ENCODE results near the gene CACNA1E. TPM values are rescaled to one million over a fixed set of nuclear protein-coding genes. Genes with fewer than 3 reads are reported as not detected.

The CACNA1E gene
- total RNA-seq, 4 donors from 2014 or later, result 0.03 to 0.05 TPM; not detected in 2

- ATAC-seq (no peak), DNase-seq (no peak)
- intact Hi-C loops (cut with DNase I; ENCODE audit: low total_unique reads) (no loop called here), in situ Hi-C loops (cut with MboI; ENCODE audit: low sequenced_read_pairs in 4 of 4) (no loop called here)
- H3K27ac ChIP-seq, result no peak overlapping the region
- TF ChIP-seq POLR2A (IDR thresholded peaks at IDR 0.05), result no peak
- TF ChIP-seq, protein P1, sequence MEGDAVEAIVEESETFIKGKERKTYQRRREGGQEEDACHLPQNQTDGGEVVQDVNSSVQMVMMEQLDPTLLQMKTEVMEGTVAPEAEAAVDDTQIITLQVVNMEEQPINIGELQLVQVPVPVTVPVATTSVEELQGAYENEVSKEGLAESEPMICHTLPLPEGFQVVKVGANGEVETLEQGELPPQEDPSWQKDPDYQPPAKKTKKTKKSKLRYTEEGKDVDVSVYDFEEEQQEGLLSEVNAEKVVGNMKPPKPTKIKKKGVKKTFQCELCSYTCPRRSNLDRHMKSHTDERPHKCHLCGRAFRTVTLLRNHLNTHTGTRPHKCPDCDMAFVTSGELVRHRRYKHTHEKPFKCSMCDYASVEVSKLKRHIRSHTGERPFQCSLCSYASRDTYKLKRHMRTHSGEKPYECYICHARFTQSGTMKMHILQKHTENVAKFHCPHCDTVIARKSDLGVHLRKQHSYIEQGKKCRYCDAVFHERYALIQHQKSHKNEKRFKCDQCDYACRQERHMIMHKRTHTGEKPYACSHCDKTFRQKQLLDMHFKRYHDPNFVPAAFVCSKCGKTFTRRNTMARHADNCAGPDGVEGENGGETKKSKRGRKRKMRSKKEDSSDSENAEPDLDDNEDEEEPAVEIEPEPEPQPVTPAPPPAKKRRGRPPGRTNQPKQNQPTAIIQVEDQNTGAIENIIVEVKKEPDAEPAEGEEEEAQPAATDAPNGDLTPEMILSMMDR (IDR thresholded peaks at IDR 0.05 in 4 of 5, conservative IDR thresholded peaks at IDR 0.05 in 1 of 5), result no peak
- H3K9me3 ChIP-seq, result no peaks in the 10 kb centered on the region
- H3K4me3 ChIP-seq, result no peak overlapping the region
- H3K4me1 ChIP-seq, result no peaks in the 10 kb centered on the region
- no peaks in the 10 kb centered on the region for H3K36me3 ChIP-seq
- H3K27me3 ChIP-seq, result no peaks in the 10 kb centered on the region
Measured at GRCh38 chr1:181669246-181669645, 185.9 kb downstream of the CACNA1E start.

DNA sequence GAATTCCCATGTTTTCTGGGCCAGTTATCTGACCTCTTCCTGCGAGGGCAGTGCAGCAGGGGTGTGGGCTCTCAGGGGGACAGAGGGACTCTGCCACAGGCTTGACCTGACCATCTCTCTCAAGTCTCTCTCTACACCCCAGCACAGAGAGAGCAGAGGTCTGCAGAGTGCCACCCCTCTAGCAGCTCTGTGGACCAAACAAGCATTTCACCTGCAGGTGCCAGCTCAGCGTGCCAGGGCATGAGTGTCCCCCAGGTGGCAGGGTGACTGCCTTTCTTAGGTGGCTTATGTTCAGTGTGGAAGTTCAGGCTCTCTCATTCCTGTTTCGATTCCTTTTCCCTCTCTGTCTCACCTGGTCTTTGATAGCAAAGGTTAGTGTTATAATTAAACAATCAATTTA lies 191.3 kb downstream of the CACNA1E start:
- DNase-seq (no peak), ATAC-seq (no peak)
- Histone ChIP-seq H3K9me3 (no peaks in the 10 kb centered on the region), H3K27ac (no peak overlapping the region), H3K27me3 (no peaks in the 10 kb centered on the region), H3K4me3 (no peak overlapping the region), H3K36me3 (no peaks in the 10 kb centered on the region), H3K4me1 (no peaks in the 10 kb centered on the region)
- TF ChIP-seq, protein P1 (IDR thresholded peaks at IDR 0.05 in 4 of 5, conservative IDR thresholded peaks at IDR 0.05 in 1 of 5), result no peak
- TF ChIP-seq POLR2A (IDR thresholded peaks at IDR 0.05), result no peak
- in situ Hi-C loops (cut with MboI; ENCODE audit: low sequenced_read_pairs in 4 of 4) (loop anchor here (5.0 to 10.0 kb wide), 2 partner anchors 197 to 200 kb away; no protein-coding TSS in a partner anchor), intact Hi-C loops (cut with DNase I; ENCODE audit: low total_unique reads) (no loop called here)

GRCh38 chr1:181675091-181675917 lies 192.0 kb downstream of the CACNA1E start:
- ATAC-seq (no peak), DNase-seq (no peak)
- in situ Hi-C loops (cut with MboI; ENCODE audit: low sequenced_read_pairs in 4 of 4), result loop anchor here in 3 of 4 donors (5.0 to 10.0 kb wide), 2 partner anchors 198 to 201 kb away; no protein-coding TSS in a partner anchor
- Histone ChIP-seq H3K27ac (no peak overlapping the region), H3K4me1 (no peaks in the 10 kb centered on the region), H3K4me3 (no peak overlapping the region), H3K36me3 (no peaks in the 10 kb centered on the region), H3K9me3 (no peaks in the 10 kb centered on the region), H3K27me3 (no peaks in the 10 kb centered on the region)
- TF ChIP-seq POLR2A (IDR thresholded peaks at IDR 0.05), result no peak
- TF ChIP-seq, protein P1 (IDR thresholded peaks at IDR 0.05 in 4 of 5, conservative IDR thresholded peaks at IDR 0.05 in 1 of 5), result no peak
- intact Hi-C loops (cut with DNase I; ENCODE audit: low total_unique reads), result no loop called here

DNA sequence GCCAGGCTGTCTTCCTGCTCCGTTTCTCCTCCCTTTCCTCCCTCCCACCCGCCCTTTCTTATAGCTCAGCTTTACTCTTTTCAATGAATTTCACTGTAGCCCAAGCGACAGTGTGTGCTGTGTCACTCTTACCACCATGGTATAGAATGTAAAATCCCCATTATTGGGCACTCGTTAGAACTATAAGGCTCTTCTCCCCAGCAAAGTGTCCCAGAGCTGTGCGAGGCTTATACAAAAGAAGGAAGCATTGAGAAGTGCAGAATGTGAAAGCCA lies 192.5 kb downstream of the CACNA1E start:
- no peak overlapping the region for H3K27ac ChIP-seq
- no peaks in the 10 kb centered on the region for H3K9me3 ChIP-seq
- ATAC-seq, result no peak
- no peak for TF ChIP-seq POLR2A (IDR thresholded peaks at IDR 0.05)
- TF ChIP-seq, protein P1 (IDR thresholded peaks at IDR 0.05 in 4 of 5, conservative IDR thresholded peaks at IDR 0.05 in 1 of 5), result no peak
- H3K36me3 ChIP-seq, result no peaks in the 10 kb centered on the region
- no peaks in the 10 kb centered on the region for H3K4me1 ChIP-seq
- H3K27me3 ChIP-seq, result no peaks in the 10 kb centered on the region
- H3K4me3 ChIP-seq, result no peak overlapping the region
- no peak for DNase-seq
- in situ Hi-C loops (cut with MboI; ENCODE audit: low sequenced_read_pairs in 4 of 4) (loop anchor here in 3 of 4 donors (5.0 to 10.0 kb wide), 2 partner anchors 199 to 201 kb away; no protein-coding TSS in a partner anchor), intact Hi-C loops (cut with DNase I; ENCODE audit: low total_unique reads) (no loop called here)

All from gastrocnemius medialis (tissue), 4 donors.